PC-9 (cell line): Measurements from ENCODE around the gene DNAH11. TPM values are rescaled to one million over a fixed set of nuclear protein-coding genes. Genes with fewer than 3 reads are reported as not detected.

Experiments used
- BruUV-seq: library from RNA; stranded (reverse); fragments of 400-500 nt; replicated peaks from 2 replicates; lab custom pipeline; 2021; lab: Mats Ljungman, UMichigan
- CTCF ChIA-PET: fragments of 300-600 bp; sonication (Branson Sonifier 250); formaldehyde crosslinking; loops from one replicate; lab custom pipeline; 2022; ENCODE audit warnings: antibody characterized with exemption; lab: Charles Lee
- POLR2A ChIA-PET: fragments of 300-600 bp; sonication (Branson Sonifier 250); formaldehyde crosslinking; loops from one replicate; lab custom pipeline; 2022; ENCODE audit warnings: antibody characterized with exemption; ENCODE audit not compliant: unreplicated experiment; lab: Charles Lee
- DNase-seq, 2 experiments: peaks; one replicate each; pipeline versions ENCODE4 v3.0.0 to v3.0.0-alpha.2; 2015 to 2022; ENCODE audit warnings: mixed read lengths in 1 of 2
- H2AFZ ChIP-seq: fragments of 200-600 bp; sonication (generic); 2 replicates; pipeline ENCODE4 v1.8.1; 2017; ENCODE audit warnings: antibody characterized with exemption
- H3F3A ChIP-seq: fragments of 200-600 bp; sonication (generic); 2 replicates; pipeline ENCODE4 v1.8.1; 2017; ENCODE audit warnings: antibody characterized with exemption, mild to moderate bottlenecking, low read depth; ENCODE audit not compliant: insufficient read depth
- H3K27ac ChIP-seq: fragments of 200-600 bp; sonication (generic); 2 replicates; pipeline ENCODE4 v1.6.1; 2016; ENCODE audit warnings: mixed run types
- H3K27me3 ChIP-seq: fragments of 200-600 bp; sonication (generic); 2 replicates; pipeline ENCODE4 v1.6.1; 2016; ENCODE audit warnings: low read depth, mixed run types; ENCODE audit not compliant: insufficient read depth
- H3K36me3 ChIP-seq: fragments of 200-600 bp; sonication (generic); 2 replicates; pipeline ENCODE4 v1.6.1; 2016; ENCODE audit warnings: low read depth, mixed run types
- H3K4me1 ChIP-seq: fragments of 200-600 bp; sonication (generic); replicated peaks from 2 replicates; pipeline ENCODE4 v1.6.1; 2016; ENCODE audit warnings: mixed run types; ENCODE audit not compliant: insufficient read depth
- H3K4me2 ChIP-seq: fragments of 200-600 bp; sonication (generic); 2 replicates; pipeline ENCODE4 v1.6.1; 2017; ENCODE audit warnings: mixed run types
- H3K4me3 ChIP-seq: fragments of 200-600 bp; sonication (generic); 2 replicates; pipeline ENCODE4 v1.6.1; 2016; ENCODE audit warnings: mixed run types
- H3K79me2 ChIP-seq: fragments of 200-600 bp; sonication (generic); 2 replicates; pipeline ENCODE4 v1.6.1; 2017; ENCODE audit warnings: low read depth, mixed run types
- H3K9me2 ChIP-seq: fragments of 200-600 bp; sonication (generic); 2 replicates; pipeline ENCODE4 v1.8.1; 2017; ENCODE audit warnings: mild to moderate bottlenecking; ENCODE audit not compliant: insufficient read depth
- H3K9me3 ChIP-seq: fragments of 200-600 bp; sonication (generic); 2 replicates; pipeline ENCODE4 v1.8.1; 2016; ENCODE audit warnings: low read depth; ENCODE audit not compliant: insufficient read depth
- H4K20me1 ChIP-seq: fragments of 200-600 bp; sonication (generic); 2 replicates; pipeline ENCODE4 v1.8.1; 2017; ENCODE audit not compliant: insufficient read depth
- CTCF ChIP-seq: fragments of 200-600 bp; sonication (generic); conservative IDR thresholded peaks from 2 replicates; pipeline ENCODE4 v1.6.1; 2017; ENCODE audit warnings: mixed run types, antibody characterized with exemption, mild to moderate bottlenecking, moderate library complexity
- EZH2 ChIP-seq: fragments of 200-600 bp; sonication (generic); IDR thresholded peaks from 2 replicates; pipeline ENCODE4 v1.8.0; 2017; ENCODE audit warnings: antibody characterized with exemption, low read depth
- intact Hi-C: fragments of 100-400 bp; cut with micrococcal nuclease; formaldehyde crosslinking; loops from one replicate; pipeline ENCODE4 v1.10.0; 2022; ENCODE audit not compliant: unreplicated experiment
- total RNA-seq: library from RNA; stranded (reverse); gene quantifications from 2 replicates; pipeline ENCODE4 v1.2.3, GENCODE V29; 2021

DNAH11 gene
- total RNA-seq, 1 experiment from 2014 or later: not detected

GRCh38 chr7:21939136-21939857 lies 396.5 kb downstream of the DNAH11 start:
- Histone ChIP-seq H3K36me3 (peaks cover 33% of the 10 kb centered on the region), H3F3A (peaks cover 4% of the 10 kb centered on the region; the same call in 1 of the 2 replicates), H3K79me2 (peaks cover 100% of the 10 kb centered on the region), H3K9me3 (no peaks in the 10 kb centered on the region), H3K9me2 (no peaks in the 10 kb centered on the region), H4K20me1 (peaks cover 46% of the 10 kb centered on the region), H2AFZ (no peak overlapping the region), H3K27ac (no peak overlapping the region), H3K4me2 (no peak overlapping the region), H3K4me1 (peaks cover 36% of the 10 kb centered on the region), H3K4me3 (no peak overlapping the region), H3K27me3 (no peaks in the 10 kb centered on the region)
- BruUV-seq: no TSS peak
- CTCF ChIA-PET: no interaction called here
- intact Hi-C loops: no loop called here
- peak in 1 of 2 experiments; percentile 66 for DNase-seq
- POLR2A ChIA-PET: interaction anchor here (0.6 kb wide), 1 partner anchor 22 kb away, joined by 3 read pairs; no protein-coding TSS in a partner anchor
- TF ChIP-seq CTCF: no peak
- no peak for TF ChIP-seq EZH2

GRCh38 chr7:21939858-21940372 lies 397.1 kb downstream of the DNAH11 start:
- H3F3A ChIP-seq: peaks cover 7% of the 10 kb centered on the region
- H3K36me3 ChIP-seq: peaks cover 31% of the 10 kb centered on the region
- H3K9me3 ChIP-seq: no peaks in the 10 kb centered on the region
- TF ChIP-seq EZH2 (no peak), CTCF (no peak)
- H3K79me2 ChIP-seq: peaks cover 100% of the 10 kb centered on the region
- no peak overlapping the region for H3K4me3 ChIP-seq
- DNase-seq: no peak
- no TSS peak for BruUV-seq
- POLR2A ChIA-PET: interaction anchor here (0.6 kb wide), 1 partner anchor 21 kb away, joined by 3 read pairs; no protein-coding TSS in a partner anchor
- intact Hi-C loops: loop anchor here (10.0 kb wide), 1 partner anchor 1655 kb away; the partner anchor contains the start of gene CCDC126
- no peak overlapping the region for H3K27ac ChIP-seq
- no peak overlapping the region for H2AFZ ChIP-seq
- peaks cover 37% of the 10 kb centered on the region for H3K4me1 ChIP-seq
- H3K27me3 ChIP-seq: no peaks in the 10 kb centered on the region
- H3K9me2 ChIP-seq: no peaks in the 10 kb centered on the region
- peaks cover 40% of the 10 kb centered on the region for H4K20me1 ChIP-seq
- CTCF ChIA-PET: no interaction called here
- H3K4me2 ChIP-seq: no peak overlapping the region

GRCh38 chr7:21941611-21942141 lies 398.8 kb downstream of the DNAH11 start:
- Histone ChIP-seq H3K27me3 (no peaks in the 10 kb centered on the region), H3K9me2 (no peaks in the 10 kb centered on the region), H3K4me2 (peak overlapping the region; percentile 91), H3F3A (peaks cover 24% of the 10 kb centered on the region), H4K20me1 (peaks cover 35% of the 10 kb centered on the region), H3K36me3 (peaks cover 24% of the 10 kb centered on the region), H3K27ac (no peak overlapping the region), H3K79me2 (peaks cover 85% of the 10 kb centered on the region), H2AFZ (no peak overlapping the region), H3K4me1 (peaks cover 43% of the 10 kb centered on the region), H3K4me3 (no peak overlapping the region), H3K9me3 (no peaks in the 10 kb centered on the region)
- TF ChIP-seq CTCF (no peak), EZH2 (no peak)
- ChIA-PET POLR2A (no interaction called here), CTCF (no interaction called here)
- no TSS peak for BruUV-seq
- DNase-seq: peak in 1 of 2 experiments; percentile 74
- intact Hi-C loops: loop anchor here (10.0 kb wide), 1 partner anchor 1653 kb away; the partner anchor contains the start of gene CCDC126
